Measurements from ENCODE around the gene FBXW5. TPM values are rescaled to one million over a fixed set of nuclear protein-coding genes. Genes with fewer than 3 reads are reported as not detected.

FBXW5 gene
- polyA plus RNA-seq, 3 donors = 32.5 to 43.5 (median 38.4) TPM

DNA sequence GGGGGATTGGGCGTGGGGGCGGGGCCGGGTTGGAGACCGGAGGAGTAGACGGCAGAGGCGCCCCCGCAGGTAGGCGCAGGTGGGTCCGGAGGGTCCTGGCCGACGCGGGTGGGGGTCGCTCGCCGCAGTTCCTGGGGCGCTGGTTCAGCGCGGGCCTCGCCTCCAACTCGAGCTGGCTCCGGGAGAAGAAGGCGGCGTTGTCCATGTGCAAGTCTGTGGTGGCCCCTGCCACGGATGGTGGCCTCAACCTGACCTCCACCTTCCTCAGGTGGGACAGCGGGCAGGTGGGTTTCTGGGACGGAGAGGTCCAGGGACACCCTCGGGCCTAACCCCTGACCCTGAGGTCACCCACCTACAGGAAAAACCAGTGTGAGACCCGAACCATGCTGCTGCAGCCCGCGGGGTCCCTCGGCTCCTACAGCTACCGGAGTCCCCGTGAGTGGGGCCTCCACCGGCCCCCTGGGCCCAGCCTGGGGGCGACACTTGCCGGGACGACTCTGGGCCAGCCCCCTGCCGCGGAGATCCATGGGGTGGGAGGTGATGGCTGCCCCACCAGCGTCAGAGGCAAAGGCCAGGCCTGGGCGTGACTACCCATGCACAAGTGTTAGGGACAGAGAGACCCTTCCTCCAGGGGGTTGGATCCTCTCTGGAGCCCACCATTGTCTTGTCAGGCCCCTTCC is 34.5 kb upstream of the FBXW5 start:
- DNase-seq (ENCODE audit: low read depth in 3 of 3, low spot score in 2 of 3) = no peak

DNA sequence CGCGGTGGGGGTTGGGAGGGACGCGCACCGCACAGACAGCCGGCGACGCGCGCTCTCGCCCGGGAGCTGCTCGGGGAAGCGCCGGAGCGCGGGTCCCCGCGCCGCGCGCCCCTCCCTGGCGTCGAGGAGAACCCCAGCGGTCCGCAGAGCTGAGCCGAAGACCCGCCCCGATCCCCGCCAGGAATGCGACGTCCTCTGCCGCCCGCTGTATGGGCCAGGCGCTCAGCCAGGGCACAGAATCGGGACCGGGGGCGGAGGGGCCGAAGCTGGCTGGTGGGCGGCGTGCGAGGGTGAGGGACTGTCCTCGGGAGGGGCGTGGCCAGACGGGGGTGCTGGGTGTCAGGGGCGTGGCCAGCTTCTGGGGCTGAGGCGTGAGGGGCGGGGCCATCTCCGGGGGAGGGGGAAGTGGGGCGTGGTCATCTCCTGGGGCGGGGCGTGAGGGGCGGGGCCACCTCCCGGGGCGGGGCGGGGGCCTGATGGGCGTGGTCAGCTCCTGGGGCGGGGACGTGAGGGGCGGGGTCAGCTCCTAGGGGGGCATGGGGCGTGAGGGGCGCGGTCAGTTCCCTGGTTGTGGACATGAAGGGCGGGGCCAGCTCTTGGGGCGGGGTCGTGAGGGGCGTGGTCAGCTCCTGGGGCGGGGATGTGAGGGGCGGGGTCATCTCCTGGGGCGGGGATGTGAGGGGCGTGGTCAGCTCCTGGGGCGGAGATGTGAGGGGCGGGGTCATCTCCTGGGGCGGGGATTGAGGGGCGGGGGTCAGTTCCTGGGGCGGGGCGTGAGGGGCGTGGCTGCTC is 33.7 kb upstream of the FBXW5 start:
- DNase-seq (ENCODE audit: low read depth in 3 of 3, low spot score in 2 of 3) = no peak

DNA sequence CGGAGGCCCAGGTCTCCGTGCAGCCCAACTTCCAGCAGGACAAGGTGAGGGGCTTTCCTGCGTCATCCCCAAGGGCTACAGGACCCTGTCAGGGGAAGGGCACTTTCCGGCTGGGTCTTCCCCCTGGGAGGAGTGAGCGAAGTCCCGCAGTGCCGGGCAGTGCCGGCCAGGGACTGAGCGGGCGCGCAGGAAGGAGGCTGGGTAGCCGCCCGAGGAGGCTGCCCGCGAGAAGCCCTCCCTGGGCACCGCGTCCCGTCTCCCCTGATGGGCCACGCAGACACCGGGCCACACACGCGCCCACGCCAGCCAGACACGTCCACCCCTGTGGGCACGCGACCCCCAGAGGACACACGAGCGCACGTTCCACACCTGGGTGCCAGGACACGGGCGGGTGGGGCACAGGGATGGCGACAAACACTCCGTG is 33.1 kb upstream of the FBXW5 start:
- DNase-seq (ENCODE audit: low read depth in 3 of 3, low spot score in 2 of 3) = no peak

DNA sequence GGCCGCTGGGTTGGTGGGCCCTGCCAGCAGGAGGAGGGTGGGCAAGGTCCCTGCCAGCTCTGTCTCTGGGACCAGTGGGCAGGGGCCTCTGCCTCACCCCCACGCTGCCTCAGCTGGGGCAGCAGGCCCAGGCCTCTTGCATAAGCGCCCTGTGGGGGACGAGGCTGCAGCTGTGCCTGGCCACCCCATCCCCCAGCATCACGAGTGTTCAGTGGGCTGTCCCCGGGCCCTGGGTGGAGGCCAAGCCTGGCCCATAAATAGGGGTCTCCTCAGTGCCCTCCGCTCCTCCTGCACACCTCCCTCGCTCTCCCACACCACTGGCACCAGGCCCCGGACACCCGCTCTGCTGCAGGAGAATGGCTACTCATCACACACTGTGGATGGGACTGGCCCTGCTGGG is 32.7 kb upstream of the FBXW5 start, which contains the start of gene PTGDS:
TSS of gene PTGDS (plus strand) at position 282 of the 400 bp plus-strand sequence. CDS start at position 357, 75 bp downstream.
- no peak for DNase-seq (ENCODE audit: low read depth in 3 of 3, low spot score in 2 of 3)

DNA sequence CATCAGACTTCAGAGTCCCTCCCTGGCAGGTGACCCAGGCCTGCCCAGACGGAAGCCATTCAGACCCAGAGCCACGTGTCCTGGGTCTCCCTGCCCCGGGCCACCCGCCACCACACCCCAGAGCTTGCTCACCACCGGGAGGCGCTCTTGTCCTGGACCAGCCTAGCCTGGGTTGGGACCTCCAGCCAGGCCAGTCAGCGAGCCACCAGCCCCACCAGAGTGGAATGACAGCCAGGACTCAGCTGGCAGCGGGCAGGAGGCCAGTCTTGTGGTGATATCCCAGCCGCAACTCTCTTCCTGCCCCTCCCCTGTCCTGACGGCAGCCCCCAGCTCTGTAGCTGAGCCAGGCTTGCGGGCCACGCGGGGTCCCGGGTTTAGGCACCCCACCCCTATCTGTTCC is 31.1 kb upstream of the FBXW5 start:
- no peak for DNase-seq (ENCODE audit: low read depth in 3 of 3, low spot score in 2 of 3)

DNA sequence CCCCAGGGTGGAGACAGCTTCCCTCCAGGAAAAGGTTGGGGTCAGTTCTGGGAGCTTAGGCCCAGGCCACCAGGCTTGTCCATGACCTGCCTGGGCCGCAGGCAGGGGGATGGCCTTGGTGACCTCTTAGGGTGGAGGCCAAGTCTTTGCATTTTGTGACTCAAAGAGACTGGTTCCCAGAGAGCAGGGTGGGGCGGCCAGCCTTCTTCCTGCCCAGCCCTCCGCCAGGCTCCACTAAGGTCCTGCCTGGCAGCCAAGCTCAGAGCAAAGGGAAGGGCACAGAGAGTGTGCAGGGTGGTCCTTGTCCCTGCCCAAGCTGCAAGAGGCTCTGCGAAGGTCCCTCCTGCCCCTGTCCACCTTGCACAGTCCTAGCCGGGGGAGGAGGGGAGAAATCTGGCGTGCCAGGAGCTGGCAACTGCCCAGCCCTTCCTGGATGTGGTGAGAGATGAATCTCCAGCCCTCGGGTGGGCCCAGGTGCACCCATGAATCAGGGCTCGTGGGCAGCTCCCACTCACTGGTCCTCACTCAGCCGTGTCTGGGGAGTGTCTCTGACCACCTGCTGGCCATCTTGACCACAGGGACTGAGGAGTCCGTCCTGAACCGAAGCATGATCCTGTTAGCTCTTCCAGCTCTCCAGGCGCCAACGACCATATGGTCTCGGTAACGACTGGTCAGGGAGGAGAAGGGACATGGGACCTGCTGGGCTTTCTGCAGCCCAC is 30.4 kb upstream of the FBXW5 start:
- no peak for DNase-seq (ENCODE audit: low read depth in 3 of 3, low spot score in 2 of 3)

DNA sequence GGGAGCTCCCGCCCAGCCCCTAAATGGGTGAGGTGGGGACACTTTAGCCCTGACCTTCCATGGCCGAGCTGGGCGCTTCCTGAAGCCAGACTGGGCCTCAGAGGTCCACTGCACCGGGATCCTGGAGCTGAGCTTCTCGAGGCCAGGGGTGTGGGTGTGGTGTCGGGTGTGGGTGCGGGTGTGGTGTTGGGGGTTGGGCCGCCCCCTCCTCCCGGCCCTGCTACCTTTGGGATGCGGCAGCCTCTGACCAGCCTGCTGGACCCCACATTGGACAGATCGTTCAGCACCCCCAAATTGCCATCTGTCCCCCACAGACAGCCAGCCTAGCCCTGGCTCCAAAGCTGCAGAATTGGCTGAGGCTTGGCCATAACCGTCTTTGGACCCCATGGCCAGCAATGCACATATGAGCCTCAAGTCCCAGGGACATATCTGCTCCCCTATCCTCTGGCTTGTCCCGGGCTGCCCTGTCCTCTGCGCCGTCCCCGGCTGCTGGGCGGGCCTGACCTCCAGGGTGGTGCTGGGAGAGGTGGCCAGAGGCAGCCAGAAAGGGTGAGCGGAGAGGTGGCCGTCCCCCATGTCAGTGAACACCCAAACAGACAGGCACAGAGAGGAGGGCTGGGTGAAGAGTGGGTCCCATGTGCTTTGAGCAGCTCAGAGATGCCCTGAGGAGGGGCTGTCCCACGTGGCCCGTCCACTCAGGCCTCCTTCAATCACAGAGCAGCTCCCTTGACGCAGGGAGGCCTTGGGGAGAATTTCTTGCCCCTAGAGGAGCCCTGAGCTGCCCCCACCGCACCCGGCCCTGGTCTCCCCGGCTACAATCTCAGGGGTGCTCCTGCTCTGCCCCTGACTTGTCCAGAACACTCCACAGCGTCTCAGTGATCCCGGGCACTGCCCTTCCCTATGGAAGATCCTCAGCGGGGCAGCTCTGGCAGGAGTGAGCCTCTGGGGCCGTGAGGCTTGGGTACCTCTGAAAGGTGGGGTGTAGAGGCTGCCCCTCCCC is 29.4 kb upstream of the FBXW5 start:
- no peak for DNase-seq (ENCODE audit: low read depth in 3 of 3, low spot score in 2 of 3)

DNA sequence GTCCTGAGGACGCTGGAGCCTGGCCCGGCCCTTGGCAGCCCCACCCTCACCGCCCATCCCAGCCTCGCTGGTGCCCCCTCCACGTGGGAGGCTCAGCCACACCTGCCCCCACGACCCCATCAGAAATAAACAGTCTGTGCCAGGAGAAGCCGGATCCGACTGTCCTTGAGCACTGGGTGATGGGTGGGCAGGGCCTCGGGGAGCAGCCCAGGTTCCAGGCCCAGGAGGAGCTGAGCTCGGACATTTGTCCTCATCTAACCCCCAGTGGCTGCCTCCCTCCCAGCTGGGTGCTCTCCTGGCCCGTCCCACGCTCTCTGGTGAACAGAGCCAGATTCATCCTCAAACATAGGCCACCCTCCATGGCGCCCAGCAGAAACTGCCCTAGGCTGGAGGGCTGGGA is 28.2 kb upstream of the FBXW5 start:
- no peak for DNase-seq (ENCODE audit: low read depth in 3 of 3, low spot score in 2 of 3)

DNA sequence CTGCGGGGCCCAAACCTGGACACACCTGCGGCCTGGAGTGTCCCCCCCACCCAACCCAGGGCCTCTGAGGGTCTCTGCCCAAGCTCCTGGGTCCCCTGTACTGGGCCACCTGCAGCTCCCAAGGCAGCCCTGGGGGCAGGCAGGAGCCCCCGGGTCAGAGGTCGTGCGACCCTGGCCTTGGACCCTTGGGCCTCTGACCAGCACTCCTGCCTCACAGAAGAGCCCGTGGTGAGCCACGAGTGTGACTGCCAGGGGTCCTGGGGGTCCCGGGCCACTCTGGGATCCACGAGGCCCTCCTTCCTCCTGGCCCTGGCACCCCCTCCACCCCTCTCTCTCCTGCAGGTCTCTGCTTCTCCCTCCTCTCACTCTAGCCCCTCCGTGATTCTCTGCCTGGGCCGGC is 27.8 kb upstream of the FBXW5 start:
- DNase-seq (ENCODE audit: low read depth in 3 of 3, low spot score in 2 of 3) = no peak

DNA sequence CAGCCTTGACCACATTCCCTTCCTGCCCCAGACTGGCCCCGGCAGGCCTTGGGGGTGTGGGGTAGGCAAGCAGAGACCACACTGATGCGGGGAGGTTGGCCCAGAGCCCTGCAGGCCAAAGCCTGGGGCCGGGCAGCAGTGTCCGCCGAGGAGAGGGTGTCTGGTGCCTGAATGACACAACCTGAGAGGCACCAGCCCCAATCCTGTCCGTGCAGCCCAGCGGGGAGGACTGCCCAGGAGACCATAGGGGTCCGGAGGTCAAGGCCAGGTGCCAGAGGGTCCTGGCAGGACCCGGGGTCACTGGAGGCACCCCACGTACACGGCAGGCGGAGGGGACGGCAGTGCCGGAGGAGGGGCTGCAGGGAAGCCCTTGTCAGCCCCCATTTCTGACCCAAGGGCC is 27.2 kb upstream of the FBXW5 start:
- DNase-seq (ENCODE audit: low read depth in 3 of 3, low spot score in 2 of 3) = no peak

DNA sequence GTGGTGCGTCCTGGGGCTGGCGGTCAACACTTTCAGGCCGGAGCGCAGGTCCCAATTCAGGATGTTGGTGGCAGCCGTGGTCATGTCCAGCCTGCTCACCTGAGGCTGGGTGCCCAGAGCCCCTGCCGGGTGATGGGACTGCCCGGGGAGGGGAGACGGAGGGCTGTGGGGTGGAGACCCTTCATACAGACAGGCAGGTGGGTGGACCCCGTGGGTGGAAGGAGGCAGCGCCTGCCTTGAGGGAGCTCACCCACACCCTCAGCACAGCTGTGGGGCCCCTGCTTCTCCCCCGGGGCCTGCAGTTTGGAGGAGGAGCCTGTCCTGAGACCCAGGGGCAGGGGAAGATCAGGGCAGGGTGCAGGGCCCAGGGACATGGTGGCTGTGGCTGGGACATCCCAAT is 25.8 kb upstream of the FBXW5 start:
- DNase-seq (ENCODE audit: low read depth in 3 of 3, low spot score in 2 of 3) = no peak

DNA sequence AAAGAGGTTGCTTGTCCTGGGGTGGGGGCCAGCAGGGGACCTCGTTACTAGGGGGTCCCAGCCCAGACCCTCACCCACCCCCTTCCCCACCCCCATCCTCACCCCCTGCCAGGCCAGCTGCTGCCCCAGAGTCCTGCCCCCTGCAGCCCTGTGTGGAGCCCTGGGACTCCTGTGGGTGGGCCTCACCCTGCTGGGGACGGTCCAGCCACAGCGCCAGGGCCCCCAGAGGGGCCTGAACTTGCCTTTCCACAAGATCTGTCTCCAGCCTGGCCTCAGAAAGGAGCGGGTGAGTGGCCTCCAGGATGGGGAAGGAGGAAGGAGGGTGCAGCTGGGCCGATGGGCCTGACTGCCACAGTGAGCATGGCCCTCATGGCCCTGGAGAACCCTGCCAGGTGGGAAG is 25.2 kb upstream of the FBXW5 start:
- no peak for DNase-seq (ENCODE audit: low read depth in 3 of 3, low spot score in 2 of 3)

DNA sequence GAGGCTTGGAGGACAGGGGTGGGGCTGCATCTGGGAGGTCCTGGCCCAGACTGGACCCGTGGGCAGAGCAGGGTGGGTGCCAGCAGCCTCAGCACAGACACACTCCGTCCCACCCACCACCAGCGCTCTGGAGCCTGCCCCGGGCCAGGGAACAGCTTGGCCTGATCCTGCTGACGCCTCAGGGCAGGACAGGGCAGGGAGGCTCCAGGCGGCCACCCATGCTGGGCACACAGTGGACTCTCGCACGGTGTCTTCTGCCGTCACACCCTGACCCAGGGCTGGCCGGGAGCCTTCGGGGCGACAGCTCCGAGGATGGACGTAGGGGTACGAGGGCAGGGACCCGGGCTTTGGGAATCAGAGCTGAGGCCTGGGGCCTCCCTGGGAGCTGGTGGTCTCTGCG is 24.6 kb upstream of the FBXW5 start:
- DNase-seq (ENCODE audit: low read depth in 3 of 3, low spot score in 2 of 3) = no peak

DNA sequence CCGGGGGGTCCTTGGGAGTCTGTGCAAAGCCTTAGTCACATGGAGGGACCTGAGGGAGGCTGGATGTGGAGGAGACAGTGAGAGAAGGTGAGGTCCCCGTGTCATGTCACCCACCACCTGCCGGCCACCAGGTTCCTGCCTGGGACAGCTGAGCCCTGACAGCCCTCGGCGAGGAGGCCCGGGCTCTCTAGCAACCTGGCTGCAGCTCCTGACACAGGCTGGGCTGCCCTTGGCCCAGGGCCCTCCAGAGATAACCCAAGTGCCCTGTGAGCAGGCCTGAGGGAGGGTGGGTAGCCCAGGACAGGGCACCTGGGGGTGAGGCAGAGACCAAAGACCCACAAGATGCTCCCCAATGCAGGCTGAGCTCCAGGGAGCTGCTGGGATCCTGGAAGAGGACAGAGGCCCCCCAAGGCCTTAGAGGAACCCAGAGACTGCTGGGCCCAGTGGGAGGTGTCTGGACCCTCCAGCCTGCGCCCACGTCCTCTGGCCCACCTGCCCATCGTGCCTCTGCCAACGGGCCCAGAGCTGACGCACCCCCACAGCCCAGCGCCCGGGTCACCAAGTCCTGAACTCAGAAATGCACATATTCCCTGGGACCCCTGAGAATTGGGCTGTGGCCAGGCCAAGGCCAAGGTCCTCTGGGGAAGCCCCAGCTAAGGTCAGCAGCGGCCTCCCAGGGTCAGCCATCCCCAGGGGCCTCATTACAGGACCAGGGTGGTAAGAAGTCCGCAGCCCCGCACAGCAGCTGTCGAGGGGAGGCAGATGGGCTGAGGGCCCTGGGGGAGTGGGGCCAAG is 24.0 kb upstream of the FBXW5 start:
- DNase-seq (ENCODE audit: low read depth in 3 of 3, low spot score in 2 of 3) = no peak

DNA sequence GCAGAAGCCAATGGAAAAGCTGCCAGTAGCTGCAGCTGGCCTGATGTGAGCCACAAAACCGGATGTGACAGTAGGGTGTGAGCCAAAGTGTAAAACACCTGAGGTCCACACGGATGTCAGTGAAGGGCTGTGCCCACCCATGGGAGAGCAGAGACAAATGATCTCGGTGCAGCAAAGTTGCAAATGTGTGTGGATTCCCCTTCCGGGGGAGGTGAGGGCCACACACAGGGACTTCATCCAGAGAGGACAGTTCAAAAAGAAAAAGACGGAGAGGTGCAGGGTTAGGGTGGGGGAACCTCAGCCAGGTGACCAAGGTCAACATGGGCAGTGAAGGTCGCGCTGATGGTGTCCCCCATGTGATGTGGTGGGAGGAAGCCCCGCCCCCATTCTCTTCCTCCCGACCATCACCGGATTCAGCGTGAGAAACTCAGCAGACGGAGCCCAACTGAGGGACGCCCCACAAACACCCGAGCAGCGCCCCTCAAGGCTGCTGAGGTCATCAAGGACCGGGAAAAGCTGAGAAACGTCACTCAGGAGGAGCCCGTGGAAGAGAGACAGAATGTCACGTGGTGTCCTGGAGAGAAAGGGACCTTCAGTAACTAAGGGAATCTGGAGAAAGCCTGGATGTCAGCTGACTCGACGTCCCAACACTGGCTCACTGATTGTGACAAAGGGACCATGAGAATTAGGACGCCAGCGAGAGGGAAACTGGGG is 21.4 kb upstream of the FBXW5 start:
- DNase-seq (ENCODE audit: low read depth in 3 of 3, low spot score in 2 of 3) = no peak

DNA sequence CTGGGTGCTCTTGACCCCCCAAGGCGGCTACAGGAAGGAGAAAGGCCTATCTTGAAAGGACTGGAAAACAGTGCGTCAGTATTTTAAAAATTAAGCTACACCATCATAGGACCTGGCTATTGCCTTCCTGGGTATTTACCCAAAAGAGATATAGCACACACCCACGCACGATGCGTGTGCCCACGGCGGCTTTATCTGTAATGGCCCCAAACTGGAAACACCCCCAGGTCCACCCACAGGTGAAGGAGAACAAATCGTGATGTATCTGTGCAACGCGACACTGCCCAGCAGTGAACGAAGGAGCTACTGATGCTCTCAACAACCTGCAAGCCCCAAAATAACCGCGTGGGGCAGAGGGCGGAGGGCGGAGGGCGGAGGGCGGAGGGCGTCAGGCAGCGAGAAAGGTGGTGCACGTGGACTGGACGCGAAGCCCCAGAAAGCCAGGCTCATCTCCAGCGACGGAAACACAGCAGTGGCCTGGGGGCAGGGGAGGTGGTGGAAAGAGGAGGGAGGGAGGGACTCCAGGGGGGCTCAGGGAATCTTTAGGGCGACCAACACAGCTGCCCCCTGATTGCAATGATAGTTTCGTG is 20.4 kb upstream of the FBXW5 start:
- no peak for DNase-seq (ENCODE audit: low read depth in 3 of 3, low spot score in 2 of 3)

DNA sequence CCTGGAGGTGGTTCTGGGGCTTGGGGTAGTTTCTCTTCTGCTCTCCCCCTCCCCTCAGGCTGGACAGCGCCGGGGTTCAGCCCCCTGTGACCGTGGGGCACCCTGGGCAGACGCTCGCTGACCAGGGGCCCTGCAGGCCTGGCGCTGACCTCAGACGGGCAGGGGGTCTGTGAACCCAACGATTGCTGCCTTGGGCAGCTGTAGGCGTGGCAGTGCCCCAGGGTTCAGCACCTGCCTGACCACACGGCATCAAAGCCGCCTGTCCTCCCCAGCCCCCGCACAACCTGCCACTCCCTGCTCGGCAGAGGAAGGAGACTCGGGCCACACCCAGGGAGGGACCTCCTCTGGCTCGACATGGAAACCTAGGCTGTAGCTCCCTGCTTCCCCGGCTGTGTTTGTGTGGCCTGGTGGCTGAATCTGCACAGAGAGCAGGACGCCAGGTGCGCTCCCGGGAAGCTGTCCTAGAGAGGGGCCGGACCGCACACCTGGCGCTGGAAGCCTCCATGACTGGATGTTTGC is 19.7 kb upstream of the FBXW5 start:
- DNase-seq (ENCODE audit: low read depth in 3 of 3, low spot score in 2 of 3) = no peak

DNA sequence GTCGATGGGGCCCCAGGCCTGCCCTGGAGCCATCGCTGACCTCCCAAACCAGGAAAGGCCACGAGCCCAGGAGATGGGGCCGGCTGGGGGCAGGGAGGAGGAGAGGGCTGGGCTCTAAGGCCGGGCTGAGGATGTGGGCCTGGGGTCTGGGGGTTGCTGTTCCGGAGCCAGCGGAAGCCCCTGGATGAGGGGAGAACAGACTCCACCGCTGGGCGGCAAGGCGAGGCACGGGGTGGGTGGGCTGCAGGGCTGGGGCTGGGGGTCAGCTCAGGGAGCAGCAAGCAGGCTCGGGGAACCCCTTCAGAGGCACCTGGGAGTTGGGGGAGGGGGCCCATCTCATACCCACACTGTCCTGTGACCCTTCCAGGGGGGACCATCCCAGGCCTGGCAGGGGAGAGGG is 19.2 kb upstream of the FBXW5 start:
- DNase-seq (ENCODE audit: low read depth in 3 of 3, low spot score in 2 of 3) = no peak

Data from right renal cortex interstitium (tissue), 3 donors.